AG09309 (cell line): ENCODE data around the gene NUDT3.

Experiments
- DNase-seq: peaks from one replicate; pipeline ENCODE4 v3.0.0-alpha.2; 2010; ENCODE audit warnings: low read depth
- H3K4me3 ChIP-seq: 2 replicates; pipeline ENCODE4 v1.5.1; 2011; ENCODE audit warnings: mild to moderate bottlenecking, low read depth, low read length, moderate library complexity; ENCODE audit not compliant: control insufficient read depth
- CTCF ChIP-seq: IDR thresholded peaks from 2 replicates; pipeline ENCODE4 v1.5.1; 2011; ENCODE audit warnings: mild to moderate bottlenecking, low read depth, low read length, inconsistent platforms; ENCODE audit not compliant: insufficient read depth, control insufficient read depth; ENCODE audit errors: missing control alignments

NUDT3 gene

GRCh38 chr6:34249469-34250261 lies 142.8 kb downstream of the NUDT3 start:
- peak overlapping the region; percentile 73 for H3K4me3 ChIP-seq
- no peak for TF ChIP-seq CTCF
- no peak for DNase-seq

GRCh38 chr6:34248727-34249468 lies 143.6 kb downstream of the NUDT3 start, which contains the start of gene SMIM29:
SMIM29 (minus strand) TSS chr6:34249006; CDS start chr6:34247791, 1,215 bp downstream.
- peak; percentile 71 for TF ChIP-seq CTCF
- peak; percentile 59 for DNase-seq
- peak within 1 kb of the TSS; percentile 98 for H3K4me3 ChIP-seq

- TF ChIP-seq CTCF: no peak
- DNase-seq: no peak
- peak overlapping the region; percentile 98 for H3K4me3 ChIP-seq
These were observed 144.2 kb downstream of the NUDT3 start for GRCh38 chr6:34248198-34248726.

- H3K4me3 ChIP-seq: peak overlapping the region; percentile 98
- no peak for TF ChIP-seq CTCF
- no peak for DNase-seq
These were observed 144.8 kb downstream of the NUDT3 start for GRCh38 chr6:34247481-34248197.

GRCh38 chr6:34246563-34247391 lies 145.7 kb downstream of the NUDT3 start:
- H3K4me3 ChIP-seq: no peak overlapping the region
- TF ChIP-seq CTCF: peak; percentile 62
- no peak for DNase-seq
